H1 (cell line): Measurements from ENCODE around the gene GZMM. TPM values are rescaled to one million over a fixed set of nuclear protein-coding genes. Genes with fewer than 3 reads are reported as not detected.

Experiments
- CTCF ChIA-PET: fragments of 300-600 bp; sonication (Branson Sonifier 250); formaldehyde crosslinking; loops from one replicate; lab custom pipeline; 2021; ENCODE audit not compliant: partially characterized antibody; lab: Charles Lee
- POLR2A ChIA-PET: fragments of 300-600 bp; sonication (Branson Sonifier 250); formaldehyde crosslinking; loops from one replicate; lab custom pipeline; 2021; ENCODE audit warnings: inconsistent platforms; ENCODE audit not compliant: partially characterized antibody; lab: Charles Lee
- DNase-seq, 2 experiments: peaks; one replicate each; pipeline versions ENCODE4 v3.0.0 to v3.0.0-alpha.2; 2010 to 2022; ENCODE audit warnings: low spot score in 2 of 2, low read depth in 1 of 2, mixed read lengths in 1 of 2
- FAIRE-seq: peaks from 2 replicates; lab custom pipeline; 2011; peaks lifted over from hg19 to GRCh38; lab: Jason Lieb, UNC
- H2AFZ ChIP-seq: 2 replicates; pipeline ENCODE4 v1.8.1; 2012; ENCODE audit warnings: low read length, inconsistent platforms
- H2AK5ac ChIP-seq: 2 replicates; pipeline ENCODE4 v1.6.1; 2013; ENCODE audit warnings: low read depth, low read length
- H2BK120ac ChIP-seq: replicated peaks from 2 replicates; pipeline ENCODE3; 2013; ENCODE audit warnings: low read depth, low read length, inconsistent platforms
- H2BK12ac ChIP-seq: 2 replicates; pipeline ENCODE4 v1.6.1; 2013; ENCODE audit warnings: low read depth, low read length
- H2BK15ac ChIP-seq: 2 replicates; pipeline ENCODE4 v1.6.1; 2013; ENCODE audit warnings: low read length
- H2BK20ac ChIP-seq: 2 replicates; pipeline ENCODE4 v1.6.1; 2013; ENCODE audit warnings: low read length
- H2BK5ac ChIP-seq: 2 replicates; pipeline ENCODE4 v1.6.1; 2013; ENCODE audit warnings: low read depth, low read length
- H3K14ac ChIP-seq: 2 replicates; pipeline ENCODE4 v1.6.1; 2013; ENCODE audit warnings: inconsistent platforms; ENCODE audit not compliant: insufficient read length
- H3K18ac ChIP-seq: 2 replicates; pipeline ENCODE4 v1.6.1; 2013; ENCODE audit warnings: low read length; ENCODE audit errors: extremely low read depth
- H3K23ac ChIP-seq: 2 replicates; pipeline ENCODE4 v1.6.1; 2013; ENCODE audit warnings: inconsistent platforms; ENCODE audit not compliant: insufficient read length
- H3K23me2 ChIP-seq: 2 replicates; pipeline ENCODE4 v1.6.1; 2013; ENCODE audit warnings: low read depth, low read length
- H3K27ac ChIP-seq: 2 replicates; pipeline ENCODE4 v1.6.1; 2011; ENCODE audit warnings: low read depth, low read length, inconsistent platforms
- H3K27me3 ChIP-seq, 4 experiments: replicated peaks in 1 of 4; 1 replicate in 1 of 4; 2 replicates in 3 of 4; pipeline versions ENCODE4 v1.6.1 to v1.8.1; 2011 to 2013; ENCODE audit warnings: low read length in 3 of 4, mild to moderate bottlenecking in 3 of 4, inconsistent platforms in 2 of 4, mixed read lengths in 2 of 4, moderate library complexity in 1 of 4; ENCODE audit not compliant: control insufficient read depth in 3 of 4, insufficient read depth in 3 of 4; ENCODE audit errors: extremely low read depth in 1 of 4
- H3K36me3 ChIP-seq, 4 experiments: 2 replicates each; pipeline versions ENCODE4 v1.6.1 to v1.8.1; 2011 to 2013; ENCODE audit warnings: mild to moderate bottlenecking in 4 of 4, low read length in 3 of 4, moderate library complexity in 2 of 4, control low read depth in 1 of 4, inconsistent platforms in 1 of 4; ENCODE audit not compliant: insufficient read depth in 4 of 4, control insufficient read depth in 2 of 4
- H3K4ac ChIP-seq: replicated peaks from 2 replicates; pipeline ENCODE3; 2013; ENCODE audit warnings: low read length, low read depth, mixed read lengths, inconsistent platforms; ENCODE audit not compliant: insufficient read length
- H3K4me1 ChIP-seq, 4 experiments: replicated peaks in 1 of 4; 1 replicate in 1 of 4; 2 replicates in 3 of 4; pipeline versions ENCODE4 v1.6.1 to v1.8.1; 2011 to 2013; ENCODE audit warnings: low read length in 3 of 4, inconsistent platforms in 2 of 4, mixed read lengths in 1 of 4; ENCODE audit not compliant: insufficient read depth in 4 of 4, control insufficient read depth in 3 of 4
- H3K4me2 ChIP-seq, 2 experiments: 2 replicates each; pipeline versions ENCODE4 v1.6.1 to v1.8.1; 2011 to 2013; ENCODE audit warnings: low read depth in 2 of 2, low read length in 2 of 2, control low read depth in 1 of 2, inconsistent platforms in 1 of 2, mild to moderate bottlenecking in 1 of 2; ENCODE audit not compliant: insufficient read depth in 1 of 2
- H3K4me3 ChIP-seq, 4 experiments: fragments of 200-600, 300-600 bp in 1 of 4; sonication (generic), shearing (Covaris generic), sonication (Bioruptor Twin) in 1 of 4; 2 replicates each; pipeline versions ENCODE4 v1.5.1 to v1.8.1; 2011 to 2016; ENCODE audit warnings: low read length in 4 of 4, low read depth in 3 of 4, control low read depth in 2 of 4, inconsistent platforms in 2 of 4, mild to moderate bottlenecking in 2 of 4, mixed read lengths in 1 of 4, moderate library complexity in 1 of 4; ENCODE audit not compliant: insufficient read depth in 2 of 4; ENCODE audit errors: extremely low read depth in 1 of 4
- H3K56ac ChIP-seq: replicated peaks from 2 replicates; pipeline ENCODE3; 2013; ENCODE audit warnings: low read depth, mild to moderate bottlenecking, mixed read lengths, low read length, inconsistent platforms; ENCODE audit not compliant: insufficient read length
- H3K79me1 ChIP-seq: 2 replicates; pipeline ENCODE4 v1.6.1; 2013; ENCODE audit warnings: low read depth, low read length, control low read depth
- H3K79me2 ChIP-seq, 2 experiments: 2 replicates each; pipeline versions ENCODE4 v1.6.1 to v1.8.1; 2012 to 2013; ENCODE audit warnings: low read length in 2 of 2, mild to moderate bottlenecking in 2 of 2, inconsistent platforms in 1 of 2; ENCODE audit not compliant: insufficient read depth in 2 of 2, control insufficient read depth in 1 of 2
- H3K9ac ChIP-seq, 4 experiments: replicated peaks in 1 of 4; 1 replicate in 1 of 4; 2 replicates in 3 of 4; pipeline versions ENCODE4 v1.6.1 to v1.8.1; 2011 to 2013; ENCODE audit warnings: low read depth in 3 of 4, low read length in 3 of 4, control low read depth in 2 of 4, mild to moderate bottlenecking in 2 of 4, moderate library complexity in 2 of 4, inconsistent platforms in 1 of 4; ENCODE audit errors: extremely low read depth in 1 of 4
- H3K9me3 ChIP-seq, 2 experiments: 2 replicates each; pipeline versions ENCODE4 v1.6.1 to v1.8.1; 2012 to 2013; ENCODE audit warnings: mild to moderate bottlenecking in 2 of 2, moderate library complexity in 2 of 2, control low read depth in 1 of 2, inconsistent platforms in 1 of 2, low read depth in 1 of 2, low read length in 1 of 2, mixed read lengths in 1 of 2; ENCODE audit not compliant: insufficient read depth in 2 of 2
- H4K20me1 ChIP-seq, 2 experiments: replicated peaks in 1 of 2; 2 replicates each; pipeline versions ENCODE3 to v1.8.1; 2011 to 2013; ENCODE audit warnings: inconsistent platforms in 2 of 2, low read length in 2 of 2, mild to moderate bottlenecking in 1 of 2; ENCODE audit not compliant: insufficient read depth in 2 of 2, control insufficient read depth in 1 of 2
- H4K5ac ChIP-seq: 2 replicates; pipeline ENCODE4 v1.6.1; 2013; ENCODE audit warnings: low read length, low read depth, mixed read lengths, inconsistent platforms; ENCODE audit not compliant: insufficient read length
- H4K8ac ChIP-seq: 2 replicates; pipeline ENCODE4 v1.8.0; 2013; ENCODE audit warnings: mild to moderate bottlenecking, moderate library complexity, low read length, inconsistent platforms; ENCODE audit not compliant: insufficient read depth; ENCODE audit errors: extremely low read depth
- H4K91ac ChIP-seq: replicated peaks from 2 replicates; pipeline ENCODE3; 2013; ENCODE audit warnings: low read length, mixed read lengths, inconsistent platforms; ENCODE audit not compliant: insufficient read length
- BACH1 ChIP-seq: IDR thresholded peaks from 2 replicates; pipeline ENCODE4 v1.6.1; 2012; ENCODE audit warnings: low read length, improper control_type of control experiment
- CREB1 ChIP-seq: IDR thresholded peaks from 2 replicates; pipeline ENCODE4 v1.6.1; 2012; ENCODE audit warnings: inconsistent platforms
- CTBP2 ChIP-seq: IDR thresholded peaks from 2 replicates; pipeline ENCODE4 v1.7.0; 2011; ENCODE audit warnings: borderline replicate concordance, mild to moderate bottlenecking, moderate library complexity, mixed read lengths, low read length; ENCODE audit not compliant: insufficient read depth, insufficient read length
- CTCF ChIP-seq, 3 experiments: IDR thresholded peaks; 1 replicate in 2 of 3; 2 replicates in 1 of 3; pipeline versions ENCODE4 v1.5.1 to v1.6.1; 2011; ENCODE audit warnings: low read length in 3 of 3, mild to moderate bottlenecking in 3 of 3, inconsistent platforms in 2 of 3, low read depth in 1 of 3, moderate library complexity in 1 of 3; ENCODE audit not compliant: insufficient read depth in 1 of 3; ENCODE audit errors: control extremely low read depth in 1 of 3
- JUN ChIP-seq: IDR thresholded peaks from 2 replicates; pipeline ENCODE4 v1.6.1; 2011; ENCODE audit warnings: low read depth, mild to moderate bottlenecking, improper control_type of control experiment, low read length
- TAF1 ChIP-seq: IDR thresholded peaks from 2 replicates; pipeline ENCODE4 v1.6.1; 2011; ENCODE audit warnings: mild to moderate bottlenecking, low read depth, low read length
- WGBS, 2 experiments: shearing (Covaris generic) in 1 of 2; methylation state at CpG; one replicate each; pipeline versions ENCODE4 v1.1.6 to v1.1.7; 2013 to 2015; ENCODE audit warnings: low lambda C conversion rate in 2 of 2, mixed read lengths in 2 of 2, inconsistent platforms in 1 of 2, low coverage in 1 of 2, missing lambda C conversion rate in 1 of 2; ENCODE audit not compliant: insufficient replicate concordance in 2 of 2, insufficient coverage in 1 of 2, insufficient read length in 1 of 2; ENCODE audit errors: extremely low coverage in 1 of 2, missing lambda C conversion rate in 1 of 2; 5-methylcytosine and 5-hydroxymethylcytosine counted together
- polyA plus RNA-seq, 7 experiments: library from polyadenylated mRNA; depleted of rRNA in 3 of 7; stranded (reverse) in 5 of 7; unstranded in 2 of 7; fragments of >200 nt in 5 of 7; fragments of 200-250 nt in 2 of 7; gene quantifications; 1 replicate in 5 of 7; 2 replicates in 1 of 7; 4 replicates in 1 of 7; pipeline versions ENCODE4 v1.2.1 to v1.2.3, GENCODE V29; 2011 to 2013; ENCODE audit warnings: missing spikeins in 2 of 7, mixed read lengths in 2 of 7
- total RNA-seq: library from RNA; stranded (reverse); fragmentation: NEBNext Ultra II Directional; extraction: Animal tissue kit (Norgen Biotek cat#: 25700); gene quantifications from 2 replicates; pipeline ENCODE4 v1.2.1, GENCODE V29; 2021

Gene GZMM
- total and polyA plus RNA-seq, 2 of the 8 experiments (the other 6 are each of a cell fraction or from before 2014, with no cell fraction given), result 0.09 to 0.32 TPM

GRCh38 chr19:511101-511851, 32.6 kb upstream of the GZMM start:
- Histone ChIP-seq H3K14ac (no peak overlapping the region), H2AFZ (no peak overlapping the region), H4K20me1 (peaks cover 0 to 13% of the 10 kb centered on the region in 2 experiments), H4K8ac (no peak overlapping the region; the same call in 1 of the 2 replicates), H3K18ac (peak overlapping the region; percentile 48; the same call in 1 of the 2 replicates), H3K23ac (no peak overlapping the region), H3K27me3 (no peaks in the 10 kb centered on the region), H3K27ac (no peak overlapping the region), H3K4me1 (peaks cover 0 to 14% (median 9%) of the 10 kb centered on the region in 4 experiments; a peak in 5 of 7 replicates), H3K79me2 (no peaks in the 10 kb centered on the region), H3K4me2 (peak overlapping the region; percentile 5 to 59; a peak in 3 of 4 replicates), H3K79me1 (peaks cover 5% of the 10 kb centered on the region; the same call in 1 of the 2 replicates), H3K23me2 (peaks cover 8% of the 10 kb centered on the region; the same call in 1 of the 2 replicates), H2BK15ac (0 out of 2 replicates have a peak overlapping the region, but pooled peaks have one; percentile 46), H2BK5ac (peak overlapping the region; percentile 35; the same call in 1 of the 2 replicates), H3K36me3 (peaks cover 0 to 6% (median 3%) of the 10 kb centered on the region in 4 experiments; a peak in 3 of 8 replicates), H2BK120ac (no peak overlapping the region), H2BK12ac (no peak overlapping the region; the same call in 1 of the 2 replicates), H3K9ac (no peak overlapping the region; a peak in 1 of 7 replicates), H2AK5ac (no peak overlapping the region), H3K4me3 (peak overlapping the region in 3 of 4 experiments; percentile 4 to 28 (median 23); a peak in 5 of 8 replicates), H3K56ac (no peak overlapping the region), H3K4ac (no peak overlapping the region), H2BK20ac (no peak overlapping the region), H4K5ac (no peak overlapping the region), H3K9me3 (no peaks in the 10 kb centered on the region; a peak in 2 of 4 replicates), H4K91ac (no peak overlapping the region)
- FAIRE-seq (no peak), DNase-seq (peak in 1 of 2 experiments; percentile 61)
- POLR2A ChIA-PET, result interaction anchor here (0.7 to 2.8 kb wide), 9 partner anchors 10 to 517 kb away, joined by 3 to 13 read pairs (median 5); partner anchors contain the start of genes BSG and CDC34
- CTCF ChIA-PET, result interaction anchor here (0.7 to 3.7 kb wide), 39 partner anchors 7 to 238 kb away, joined by 3 to 31 read pairs (median 5); partner anchors contain the start of genes C2CD4C, CDC34 and SHC2
- TF ChIP-seq CREB1 (peak; percentile 72), TAF1 (no peak), BACH1 (no peak), JUN (no peak), CTBP2 (peak; percentile 84), CTCF (IDR thresholded peaks at IDR 0.05; ENCODE audit: control extremely low read depth in 1 of 3, insufficient read depth in 1 of 3, low read depth in 1 of 3, low read length in 3 of 3) (0 out of 4 replicates have a peak, but pooled peaks of 1 of the 3 experiments have one; percentile 1)
- 54% methylated on average over 26 of the region's 30 CpGs; no CpG with 5 or more reads in 1 of the 2 experiments for WGBS, 2 experiments
